Fibroblast of mammary gland (primary cell): ENCODE results near the gene SLC35E1.

ENCODE experiments used
- DNase-seq: peaks from one replicate; pipeline ENCODE4 v3.0.0-alpha.2; 2010; ENCODE audit warnings: low read depth
- H3K4me3 ChIP-seq: 2 replicates; pipeline ENCODE4 v1.5.1; 2011; ENCODE audit warnings: low read depth, mild to moderate bottlenecking, low read length, moderate library complexity; ENCODE audit not compliant: control insufficient read depth
- CTCF ChIP-seq: conservative IDR thresholded peaks from 2 replicates; pipeline ENCODE4 v1.5.1; 2011; ENCODE audit warnings: low read depth, low read length, inconsistent platforms; ENCODE audit not compliant: control insufficient read depth, insufficient read depth

SLC35E1 gene

GRCh38 chr19:16593181-16593580 is 21.0 kb upstream of the SLC35E1 start:
- no peak for TF ChIP-seq CTCF
- no peak for DNase-seq
- no peak overlapping the region for H3K4me3 ChIP-seq

- H3K4me3 ChIP-seq = no peak overlapping the region
- DNase-seq = no peak
- no peak for TF ChIP-seq CTCF
These were observed 19.8 kb upstream of the SLC35E1 start for GRCh38 chr19:16591803-16592556.

- DNase-seq = no peak
- no peak for TF ChIP-seq CTCF
- H3K4me3 ChIP-seq = no peak overlapping the region
These were observed 18.9 kb upstream of the SLC35E1 start for GRCh38 chr19:16590876-16591802.

GRCh38 chr19:16589917-16590316 is 17.7 kb upstream of the SLC35E1 start:
- DNase-seq = no peak
- TF ChIP-seq CTCF = no peak
- H3K4me3 ChIP-seq = no peak overlapping the region

GRCh38 chr19:16588824-16589577 is 16.8 kb upstream of the SLC35E1 start:
- no peak for TF ChIP-seq CTCF
- no peak overlapping the region for H3K4me3 ChIP-seq
- no peak for DNase-seq
